ENCODE data around the gene GALNT6. TPM values are rescaled to one million over a fixed set of nuclear protein-coding genes. Genes with fewer than 3 reads are reported as not detected.

The GALNT6 gene
- total RNA-seq, 3 donors from 2014 or later: 10.8 to 16.9 (median 11.9) TPM

DNA sequence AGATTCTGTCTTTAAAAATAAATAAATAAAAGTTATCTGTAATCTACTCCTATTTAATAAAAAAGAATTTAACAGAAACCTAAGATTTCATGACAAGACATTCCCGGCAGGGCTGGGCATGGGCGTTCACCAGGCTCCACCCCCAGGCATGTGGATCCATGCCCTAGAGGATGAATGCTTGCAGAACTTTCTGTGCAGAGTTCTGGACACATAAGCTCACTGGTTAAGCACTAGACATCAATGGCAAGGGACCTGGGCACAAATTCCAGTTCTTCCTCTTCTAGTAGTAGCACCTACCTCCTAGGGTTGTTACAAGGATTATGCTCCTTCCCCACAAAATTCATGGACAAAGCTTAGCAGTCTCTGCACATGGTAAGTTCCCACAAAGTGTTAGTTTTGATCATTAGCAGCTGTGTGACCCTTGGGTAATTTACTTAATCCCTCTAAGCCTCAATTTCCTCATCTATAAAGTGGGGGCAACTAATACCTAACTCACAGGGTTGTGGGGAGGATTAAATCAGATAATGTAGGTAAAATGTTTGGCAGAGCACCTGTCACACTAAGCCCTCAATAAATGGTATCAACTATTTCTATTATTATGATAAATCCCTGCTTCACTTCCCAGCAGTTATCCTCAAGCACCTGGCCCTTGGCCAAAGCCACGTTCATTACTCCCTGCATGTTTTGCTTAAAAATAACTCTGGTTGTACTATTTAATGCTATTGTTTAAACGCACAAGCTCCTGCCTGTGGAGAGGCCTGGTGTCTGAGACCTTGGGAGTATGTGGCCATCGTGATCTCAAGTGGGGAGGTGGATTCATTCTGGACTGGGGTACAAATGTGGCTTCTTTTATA is 9.8 kb downstream of the GALNT6 start:
- Mint-ChIP-seq H3K4me3 (no peak overlapping the region), H3K9me3 (no peaks in the 10 kb centered on the region), H3K4me1 (ENCODE audit: low read depth) (peaks cover 33% of the 10 kb centered on the region), H3K27me3 (ENCODE audit: low read depth) (no peaks in the 10 kb centered on the region), H3K36me3 (ENCODE audit: insufficient read depth) (peaks cover 30% of the 10 kb centered on the region)
- DNase-seq: no peak
- no peak for ATAC-seq

DNA sequence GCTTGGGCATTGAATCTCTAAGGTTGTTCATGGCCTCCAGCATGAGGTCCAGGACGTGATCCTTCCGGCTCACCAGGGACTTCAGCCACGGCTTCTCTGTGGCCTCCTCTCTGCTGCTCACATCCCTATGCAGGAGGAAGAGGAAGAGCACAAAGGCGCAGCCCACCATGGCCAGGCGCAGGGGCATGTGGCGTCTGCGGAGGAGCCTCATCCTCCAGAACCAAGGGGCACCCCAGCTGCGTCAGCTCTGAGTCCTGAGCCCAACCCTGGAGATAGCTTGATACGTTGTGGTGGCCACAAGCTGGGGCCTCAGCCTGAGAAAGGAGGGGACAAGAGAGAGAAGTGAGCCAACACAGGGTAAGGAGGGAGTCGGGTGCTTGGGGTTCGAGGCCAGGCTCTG is 11.6 kb downstream of the GALNT6 start:
- ATAC-seq: no peak
- peaks cover 32% of the 10 kb centered on the region for H3K4me1 Mint-ChIP-seq (ENCODE audit: low read depth)
- H3K36me3 Mint-ChIP-seq (ENCODE audit: insufficient read depth): peaks cover 35% of the 10 kb centered on the region

DNA sequence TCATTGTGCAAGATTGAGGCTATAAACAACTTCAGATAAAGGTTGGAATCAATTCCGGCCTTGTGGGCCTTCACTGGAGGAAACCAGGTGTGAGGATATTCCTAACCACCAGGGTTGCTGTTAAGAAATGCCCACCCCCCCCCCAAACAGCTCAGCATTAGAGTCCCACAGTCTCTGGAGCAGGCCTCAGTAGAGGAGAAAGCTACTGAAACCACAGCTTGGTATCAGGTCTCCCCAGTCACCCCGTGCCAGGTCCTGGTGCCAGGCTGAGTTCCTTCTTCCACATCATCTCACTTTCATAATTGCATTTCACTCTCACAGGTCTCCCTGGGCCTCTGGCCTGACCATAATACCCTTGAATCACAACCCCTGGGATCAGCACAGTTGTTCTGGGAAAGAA is 12.5 kb downstream of the GALNT6 start:
- H3K27me3 Mint-ChIP-seq (ENCODE audit: low read depth): no peaks in the 10 kb centered on the region
- H3K4me3 Mint-ChIP-seq: no peak overlapping the region
- H3K36me3 Mint-ChIP-seq (ENCODE audit: insufficient read depth): peaks cover 38% of the 10 kb centered on the region
- H3K4me1 Mint-ChIP-seq (ENCODE audit: low read depth): peaks cover 27% of the 10 kb centered on the region
- H3K9me3 Mint-ChIP-seq: no peaks in the 10 kb centered on the region
- ATAC-seq: no peak
- no peak for DNase-seq

More for the DNA sequence above, 11.6 kb downstream of the GALNT6 start:
- no peaks in the 10 kb centered on the region for H3K27me3 Mint-ChIP-seq (ENCODE audit: low read depth)
- H3K4me3 Mint-ChIP-seq: no peak overlapping the region
- H3K9me3 Mint-ChIP-seq: no peaks in the 10 kb centered on the region
- no peak for DNase-seq

DNA sequence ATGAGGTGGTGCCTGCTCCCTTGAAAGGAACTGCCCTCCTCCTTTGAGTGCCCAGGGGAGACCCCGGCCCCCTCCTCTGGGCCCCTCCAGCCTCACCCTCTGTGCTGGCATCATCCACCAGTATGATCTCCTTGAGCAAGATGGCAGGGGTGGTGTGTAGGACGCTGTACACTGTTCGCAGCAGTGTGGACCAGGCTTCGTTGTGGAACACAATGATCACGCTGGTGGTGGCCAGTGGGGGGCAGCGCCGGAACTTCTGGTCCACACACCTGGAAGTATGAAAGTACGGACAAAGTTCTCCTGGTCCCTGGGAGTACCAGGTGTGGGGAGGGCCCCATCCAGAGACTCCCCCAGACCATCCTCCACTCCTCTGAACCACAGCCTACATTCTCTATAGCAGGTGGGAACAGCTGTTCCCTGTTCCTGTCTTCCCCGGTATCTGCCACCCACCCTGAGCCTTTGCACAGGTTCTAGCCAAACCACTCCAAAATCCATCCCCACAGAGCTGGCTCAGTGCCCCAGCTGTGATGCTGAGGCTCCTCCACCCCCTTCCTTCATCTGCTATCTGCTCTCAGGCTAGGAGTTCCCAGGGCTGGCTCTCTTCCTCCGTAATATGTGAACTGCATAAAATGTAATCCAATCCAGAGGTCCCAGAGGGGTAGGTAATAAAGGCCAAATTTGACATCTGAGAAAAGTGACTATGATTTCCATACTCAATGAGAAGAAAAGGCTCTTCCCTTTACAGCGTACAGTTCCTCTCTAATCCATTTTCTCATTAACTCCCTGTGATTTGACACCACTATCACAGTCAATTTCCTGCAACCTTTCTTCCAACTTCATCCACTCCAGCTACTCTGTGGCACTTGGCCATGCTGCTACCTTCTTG is 13.9 kb downstream of the GALNT6 start:
- ATAC-seq (no peak), DNase-seq (no peak)
- Mint-ChIP-seq H3K9me3 (no peaks in the 10 kb centered on the region), H3K36me3 (ENCODE audit: insufficient read depth) (peaks cover 38% of the 10 kb centered on the region), H3K4me1 (ENCODE audit: low read depth) (peaks cover 20% of the 10 kb centered on the region), H3K27me3 (ENCODE audit: low read depth) (no peaks in the 10 kb centered on the region), H3K4me3 (no peak overlapping the region)

DNA sequence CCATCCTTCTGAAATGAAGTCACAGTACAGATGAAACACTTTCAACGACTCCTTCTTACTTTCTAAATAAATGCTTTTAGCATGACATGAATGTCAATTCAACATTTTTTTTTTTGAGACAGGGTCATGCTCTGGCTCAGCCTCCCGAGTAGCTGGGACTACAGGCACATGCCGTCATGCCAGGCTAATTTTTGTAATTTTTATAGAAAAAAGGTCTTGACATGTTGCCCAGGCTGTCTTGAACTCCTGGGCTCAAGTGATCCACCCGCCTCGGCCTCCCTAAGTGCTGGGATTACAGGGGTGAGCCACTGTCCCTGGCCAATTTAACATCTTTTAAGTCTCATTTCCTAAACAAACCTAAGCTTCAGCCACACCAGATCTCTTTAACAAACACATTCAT is 16.4 kb downstream of the GALNT6 start:
- DNase-seq: no peak
- Mint-ChIP-seq H3K4me3 (no peak overlapping the region), H3K27me3 (ENCODE audit: low read depth) (no peaks in the 10 kb centered on the region), H3K4me1 (ENCODE audit: low read depth) (peaks cover 31% of the 10 kb centered on the region), H3K36me3 (ENCODE audit: insufficient read depth) (peaks cover 36% of the 10 kb centered on the region), H3K9me3 (no peaks in the 10 kb centered on the region)
- ATAC-seq: no peak

DNA sequence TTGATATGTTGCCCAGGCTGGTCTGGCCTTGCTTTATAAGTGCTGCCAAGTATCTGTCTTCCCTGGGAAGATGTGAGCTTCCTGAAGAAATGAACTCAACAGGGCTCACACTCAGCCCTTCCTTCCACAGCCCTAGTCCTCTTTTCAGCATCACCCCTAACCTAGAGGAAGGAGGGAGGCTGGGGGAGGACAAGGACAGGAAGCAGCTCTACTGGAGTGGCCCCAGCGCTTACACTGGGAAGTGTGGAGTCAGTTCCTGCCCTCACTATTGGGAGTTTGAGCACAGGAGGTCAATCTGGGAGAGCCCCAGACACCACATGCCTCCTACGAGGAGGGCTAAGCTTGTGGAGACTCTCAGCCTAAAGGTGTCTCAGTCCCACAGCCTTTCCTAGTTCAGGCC is 16.8 kb downstream of the GALNT6 start:
- Mint-ChIP-seq H3K27me3 (ENCODE audit: low read depth) (no peaks in the 10 kb centered on the region), H3K4me1 (ENCODE audit: low read depth) (peaks cover 36% of the 10 kb centered on the region), H3K36me3 (ENCODE audit: insufficient read depth) (peaks cover 31% of the 10 kb centered on the region), H3K4me3 (no peak overlapping the region), H3K9me3 (no peaks in the 10 kb centered on the region)
- ATAC-seq (no peak), DNase-seq (no peak)

DNA sequence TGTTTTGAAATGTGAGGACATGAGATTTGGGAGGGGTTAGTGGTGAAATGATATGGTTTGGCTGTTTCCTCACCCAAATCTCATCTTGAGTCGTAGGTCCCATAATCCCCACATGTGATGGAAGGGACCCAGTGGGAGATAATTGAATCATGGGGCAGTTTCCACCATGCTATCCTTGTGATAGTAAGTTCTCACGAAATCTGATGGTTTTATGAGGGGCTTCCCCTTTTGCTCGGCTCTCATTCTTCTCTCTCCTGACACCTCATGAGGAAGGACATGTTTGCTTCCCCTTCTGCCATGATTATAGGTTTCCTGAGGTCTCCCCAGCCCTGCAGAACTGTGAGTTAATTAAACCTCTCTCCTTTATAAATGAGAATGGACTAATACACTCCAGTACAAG is 18.0 kb downstream of the GALNT6 start:
- H3K9me3 Mint-ChIP-seq: no peaks in the 10 kb centered on the region
- no peak for DNase-seq
- H3K36me3 Mint-ChIP-seq (ENCODE audit: insufficient read depth): peaks cover 26% of the 10 kb centered on the region

DNA sequence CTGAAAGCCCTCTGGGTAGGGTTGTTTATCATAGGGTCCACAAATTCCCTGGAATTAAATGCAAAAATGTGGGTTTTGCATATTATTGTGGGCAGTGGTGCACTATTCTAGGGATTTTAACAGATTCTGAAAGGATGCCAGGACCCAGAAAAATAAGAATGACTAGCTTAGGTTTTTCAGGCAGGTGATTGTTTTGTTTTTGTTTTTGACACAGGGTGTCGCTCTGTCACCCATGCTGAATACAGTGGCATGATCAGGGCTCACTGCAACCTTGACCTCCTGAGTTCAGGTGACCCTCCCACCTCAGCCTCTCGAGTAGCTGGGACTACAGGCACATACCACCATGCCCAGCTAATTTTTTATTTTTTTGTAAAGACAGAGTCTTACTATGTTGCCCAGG is 19.2 kb downstream of the GALNT6 start:
- no peak for ATAC-seq
- Mint-ChIP-seq H3K4me1 (ENCODE audit: low read depth) (peaks cover 57% of the 10 kb centered on the region), H3K9me3 (no peaks in the 10 kb centered on the region), H3K27me3 (ENCODE audit: low read depth) (no peaks in the 10 kb centered on the region), H3K36me3 (ENCODE audit: insufficient read depth) (peaks cover 18% of the 10 kb centered on the region), H3K4me3 (no peak overlapping the region)
- no peak for DNase-seq

More for the DNA sequence above, 18.0 kb downstream of the GALNT6 start:
- Mint-ChIP-seq H3K27me3 (ENCODE audit: low read depth) (no peaks in the 10 kb centered on the region), H3K4me1 (ENCODE audit: low read depth) (peaks cover 48% of the 10 kb centered on the region), H3K4me3 (no peak overlapping the region)
- no peak for ATAC-seq

DNA sequence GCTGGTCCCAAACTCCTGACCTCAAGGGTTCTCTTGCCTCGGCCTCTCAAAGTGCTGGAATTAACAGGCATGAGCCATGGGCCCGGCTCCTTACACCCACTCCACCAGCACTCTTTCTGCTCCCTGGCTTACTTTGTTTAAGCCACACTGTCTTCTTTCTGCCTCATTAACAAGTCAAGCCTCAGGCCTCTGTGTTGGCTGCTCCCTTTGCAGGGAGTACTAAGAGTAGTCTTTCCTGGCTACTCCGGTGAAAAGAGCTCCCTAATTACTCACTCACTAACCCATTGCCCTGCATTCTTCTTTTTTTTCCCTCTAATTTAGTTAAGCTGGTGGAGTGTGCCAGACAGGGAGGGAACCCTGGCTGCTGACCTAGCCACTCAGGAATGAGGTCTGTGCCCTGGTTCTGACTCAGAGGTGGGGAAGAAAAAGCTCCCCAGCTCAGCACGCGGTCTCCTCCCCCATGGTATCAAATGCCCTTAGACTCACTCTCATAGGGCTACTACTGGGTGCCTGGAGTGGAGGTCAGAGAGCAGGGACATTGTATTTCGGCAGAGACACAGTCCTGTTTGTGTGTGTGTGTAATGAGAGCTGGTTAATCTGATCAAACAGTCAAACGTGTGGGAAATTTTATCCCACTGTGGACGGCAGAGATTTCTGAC is 19.8 kb downstream of the GALNT6 start:
- no peaks in the 10 kb centered on the region for H3K9me3 Mint-ChIP-seq
- no peaks in the 10 kb centered on the region for H3K27me3 Mint-ChIP-seq (ENCODE audit: low read depth)
- peaks cover 57% of the 10 kb centered on the region for H3K4me1 Mint-ChIP-seq (ENCODE audit: low read depth)
- no peak for DNase-seq
- H3K4me3 Mint-ChIP-seq: no peak overlapping the region
- no peak for ATAC-seq
- H3K36me3 Mint-ChIP-seq (ENCODE audit: insufficient read depth): peaks cover 18% of the 10 kb centered on the region

DNA sequence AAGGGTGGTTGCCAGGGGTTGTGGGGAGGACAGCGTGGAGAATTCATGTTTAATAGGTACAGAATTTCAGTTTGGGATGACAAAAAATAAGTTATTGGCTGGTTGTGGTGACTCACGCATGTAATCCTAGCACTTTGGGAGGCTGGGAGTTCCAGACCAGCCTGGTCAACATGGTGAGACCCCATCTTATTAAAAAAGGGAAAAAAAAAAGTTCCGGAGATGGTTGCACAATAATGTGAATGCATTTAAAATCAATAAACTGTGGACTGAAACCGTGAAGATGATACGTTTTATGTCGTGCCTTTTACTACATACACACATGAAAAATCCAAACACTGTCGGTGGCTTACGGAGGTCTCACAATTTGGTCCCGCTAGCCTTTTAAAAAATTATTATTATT is 20.5 kb downstream of the GALNT6 start:
- Mint-ChIP-seq H3K9me3 (no peaks in the 10 kb centered on the region), H3K27me3 (ENCODE audit: low read depth) (no peaks in the 10 kb centered on the region), H3K36me3 (ENCODE audit: insufficient read depth) (peaks cover 18% of the 10 kb centered on the region), H3K4me3 (no peak overlapping the region), H3K4me1 (ENCODE audit: low read depth) (peaks cover 59% of the 10 kb centered on the region)
- ATAC-seq (no peak), DNase-seq (no peak)

DNA sequence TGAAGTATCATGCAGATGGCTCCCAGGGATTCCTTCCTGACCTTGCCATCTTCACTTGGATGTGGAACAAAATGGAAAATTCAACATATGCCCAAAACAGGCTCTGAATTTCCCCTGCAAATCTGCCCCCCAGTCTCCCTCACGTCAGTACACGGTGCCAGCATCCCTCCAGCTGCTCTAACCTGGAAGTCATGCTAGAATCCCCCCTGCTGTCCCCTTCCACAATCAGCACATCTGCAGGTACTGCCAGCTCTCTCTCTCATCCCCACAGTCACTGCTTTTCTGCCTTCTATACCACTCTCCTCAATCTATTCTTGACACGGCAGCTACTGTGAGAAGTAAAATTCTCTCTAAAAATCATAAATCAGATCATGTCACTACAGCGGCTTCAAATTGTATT is 21.6 kb downstream of the GALNT6 start:
- Mint-ChIP-seq H3K4me1 (ENCODE audit: low read depth) (peaks cover 54% of the 10 kb centered on the region), H3K36me3 (ENCODE audit: insufficient read depth) (peaks cover 12% of the 10 kb centered on the region), H3K9me3 (no peaks in the 10 kb centered on the region), H3K27me3 (ENCODE audit: low read depth) (no peaks in the 10 kb centered on the region), H3K4me3 (peak overlapping the region; percentile 54)
- DNase-seq (no peak), ATAC-seq (no peak)

DNA sequence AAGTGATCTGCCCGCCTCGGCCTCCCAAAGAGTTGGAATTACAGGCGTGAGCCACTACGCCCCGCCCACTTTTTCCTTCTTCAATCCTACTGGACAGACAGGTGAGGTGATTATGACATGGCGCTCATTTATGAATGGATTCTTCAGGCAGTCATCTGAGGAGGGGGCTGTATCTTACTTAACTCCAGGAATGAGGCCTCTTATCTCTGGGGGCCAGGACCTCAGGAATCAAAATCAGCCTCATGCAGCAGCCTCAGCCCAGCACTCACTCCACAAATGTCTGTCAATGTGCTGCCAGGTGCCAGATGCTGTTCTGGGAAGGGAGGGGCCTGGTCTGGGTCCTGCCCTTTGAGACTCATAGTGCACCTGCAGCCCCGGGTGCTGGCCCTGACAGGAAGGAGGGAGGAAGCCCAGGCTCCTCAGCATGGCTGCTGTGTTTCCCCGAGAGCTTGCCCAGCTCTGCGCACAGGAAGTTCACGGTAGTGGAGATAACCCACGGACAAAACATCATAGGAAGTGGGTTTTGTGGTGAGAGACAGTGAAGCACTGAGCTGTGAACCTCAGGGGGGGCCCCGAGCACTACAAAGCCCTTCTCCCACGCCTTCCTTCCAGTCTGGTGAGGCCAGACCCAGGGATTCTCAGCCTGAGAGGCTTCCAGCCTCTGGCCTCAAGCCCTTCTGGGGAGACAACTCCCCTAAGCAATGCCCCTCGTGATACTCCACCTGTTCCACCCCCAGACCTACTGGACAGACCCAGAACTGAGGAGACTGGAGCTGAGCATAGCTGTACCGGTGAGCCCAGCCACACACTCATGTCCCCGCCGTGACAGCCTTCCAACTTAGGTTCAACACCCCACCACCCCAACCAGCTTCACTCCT is 22.3 kb downstream of the GALNT6 start:
- H3K27me3 Mint-ChIP-seq (ENCODE audit: low read depth): no peaks in the 10 kb centered on the region
- peaks cover 54% of the 10 kb centered on the region for H3K4me1 Mint-ChIP-seq (ENCODE audit: low read depth)

DNA sequence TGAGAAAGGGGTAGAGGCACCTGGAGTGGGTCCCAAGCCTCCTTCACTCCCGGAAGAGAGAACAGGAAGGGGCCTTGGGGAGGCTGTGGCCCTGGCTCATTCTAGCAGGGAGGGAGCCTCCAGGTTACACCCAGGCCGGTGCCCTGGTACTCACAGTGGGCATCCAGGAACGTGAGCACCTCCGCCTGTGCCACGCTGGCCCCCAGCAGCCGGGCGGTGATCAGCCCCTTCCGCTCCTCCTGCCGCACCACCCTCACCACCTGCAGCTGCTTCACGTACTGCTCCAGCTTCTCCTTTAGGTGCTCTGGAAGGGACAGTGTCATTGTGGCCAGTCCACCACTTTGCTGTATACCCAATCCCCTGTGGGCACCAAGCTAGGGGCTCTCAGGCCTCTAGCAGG is 25.9 kb downstream of the GALNT6 start:
- Mint-ChIP-seq H3K27me3 (ENCODE audit: low read depth) (no peaks in the 10 kb centered on the region), H3K4me3 (no peak overlapping the region), H3K9me3 (no peaks in the 10 kb centered on the region), H3K4me1 (ENCODE audit: low read depth) (peaks cover 34% of the 10 kb centered on the region), H3K36me3 (ENCODE audit: insufficient read depth) (peaks cover 9% of the 10 kb centered on the region)
- no peak for ATAC-seq
- DNase-seq: no peak

More for the DNA sequence above, 22.3 kb downstream of the GALNT6 start:
- DNase-seq: peak; percentile 80
- Mint-ChIP-seq H3K36me3 (ENCODE audit: insufficient read depth) (peaks cover 10% of the 10 kb centered on the region), H3K4me3 (peak overlapping the region; percentile 54), H3K9me3 (no peaks in the 10 kb centered on the region)
- ATAC-seq: peak; percentile 97
